ENCODE measurements around the gene HRH2.

GRCh38 chr5:175677571-175677970 lies 19.7 kb downstream of the HRH2 start:
- TF ChIP-seq CTCF (conservative IDR thresholded peaks at IDR 0.05) (no peak), EZH2 (IDR thresholded peaks at IDR 0.05; ENCODE audit: low read depth) (no peak)

All from PC-9 (cell line).